ENCODE measurements around the gene EDN2. TPM values are rescaled to one million over a fixed set of nuclear protein-coding genes. Genes with fewer than 3 reads are reported as not detected.

Gene EDN2
- total and polyA plus RNA-seq, 2 of the 8 experiments (the other 6 are each of a cell fraction or from before 2014, with no cell fraction given) = 0.32 to 0.39 TPM

- no peaks in the 10 kb centered on the region for H4K20me1 ChIP-seq (replicated peaks in 1 of 2; ENCODE audit: control insufficient read depth in 1 of 2, insufficient read depth in 2 of 2, low read length in 2 of 2)
- H2BK12ac ChIP-seq (ENCODE audit: low read depth, low read length) = peak overlapping the region; percentile 96
- peak overlapping the region; percentile 96 for H4K91ac ChIP-seq (replicated peaks; ENCODE audit: insufficient read length, low read length)
- no peak overlapping the region for H4K5ac ChIP-seq (ENCODE audit: insufficient read length, low read depth, low read length)
- CTCF ChIA-PET (ENCODE audit: partially characterized antibody) = interaction anchor here (0.9 to 7.5 kb wide), 4 partner anchors 11 to 16 kb away, joined by 3 to 85 read pairs (median 9); partner anchors contain the start of gene EDN2
- no peak overlapping the region for H3K9ac ChIP-seq (replicated peaks in 1 of 4; ENCODE audit: extremely low read depth in 1 of 4, low read depth in 3 of 4, low read length in 3 of 4)
- peaks cover 4% of the 10 kb centered on the region; the same call in 1 of the 2 replicates for H3K23me2 ChIP-seq (ENCODE audit: low read depth, low read length)
- H3K79me2 ChIP-seq (ENCODE audit: control insufficient read depth in 1 of 2, insufficient read depth in 2 of 2, low read length in 2 of 2) = no peaks in the 10 kb centered on the region
- H3K4me1 ChIP-seq (replicated peaks in 1 of 4; ENCODE audit: control insufficient read depth in 3 of 4, insufficient read depth in 4 of 4, low read length in 3 of 4) = peaks cover 0 to 23% (median 17%) of the 10 kb centered on the region in 4 experiments; a peak in 6 of 7 replicates
- no peak overlapping the region for H2BK5ac ChIP-seq (ENCODE audit: low read depth, low read length)
- peak overlapping the region; percentile 44 for H2BK120ac ChIP-seq (replicated peaks; ENCODE audit: low read depth, low read length)
- no peak overlapping the region for H3K4ac ChIP-seq (replicated peaks; ENCODE audit: insufficient read length, low read depth, low read length)
- no peaks in the 10 kb centered on the region for H3K79me1 ChIP-seq (ENCODE audit: low read depth, low read length)
- TF ChIP-seq RNF2 (IDR thresholded peaks at IDR 0.05; ENCODE audit: borderline replicate concordance, low read depth, low read length, missing control alignments, poor library complexity, severe bottlenecking) = no peak
- TF ChIP-seq SIRT6 (IDR thresholded peaks at IDR 0.05; ENCODE audit: low read length) = no peak
- no peak for TF ChIP-seq HDAC6 (IDR thresholded peaks at IDR 0.05; ENCODE audit: low read depth, low read length)
- TF ChIP-seq MAX (IDR thresholded peaks at IDR 0.05) = no peak
- H3K4me2 ChIP-seq (ENCODE audit: insufficient read depth in 1 of 2, low read depth in 2 of 2, low read length in 2 of 2) = no peak overlapping the region
- no peaks in the 10 kb centered on the region for H3K36me3 ChIP-seq (ENCODE audit: control insufficient read depth in 2 of 4, insufficient read depth in 4 of 4, low read length in 3 of 4)
- H3K4me3 ChIP-seq (ENCODE audit: extremely low read depth in 1 of 4, insufficient read depth in 2 of 4, low read depth in 3 of 4, low read length in 4 of 4) = no peak overlapping the region
- H3K14ac ChIP-seq (ENCODE audit: insufficient read length) = no peak overlapping the region
- no peak for FAIRE-seq
- POLR2A ChIA-PET (ENCODE audit: partially characterized antibody) = interaction anchor here (1.0 to 3.5 kb wide), 8 partner anchors 10 to 125 kb away, joined by 3 to 21 read pairs (median 4); partner anchors contain the start of gene EDN2
- DNase-seq (ENCODE audit: low read depth in 1 of 2, low spot score in 2 of 2) = no peak
- no peak overlapping the region for H2BK20ac ChIP-seq (ENCODE audit: low read length)
- 0 out of 2 replicates have a peak overlapping the region, but pooled peaks have one; percentile 2 for H2AK5ac ChIP-seq (ENCODE audit: low read depth, low read length)
- no peak overlapping the region for H3K18ac ChIP-seq (ENCODE audit: extremely low read depth, low read length)
- no peak overlapping the region for H3K56ac ChIP-seq (replicated peaks; ENCODE audit: insufficient read length, low read depth, low read length)
- peak overlapping the region; percentile 88; the same call in 1 of the 2 replicates for H2BK15ac ChIP-seq (ENCODE audit: low read length)
- no peaks in the 10 kb centered on the region for H3K9me3 ChIP-seq (ENCODE audit: insufficient read depth in 2 of 2, low read depth in 1 of 2, low read length in 1 of 2)
- 94% methylated on average over 7 of the region's 7 CpGs; no CpG with 5 or more reads in 1 of the 2 experiments for WGBS, 2 experiments (ENCODE audit: extremely low coverage in 1 of 2, insufficient coverage in 1 of 2, insufficient read length in 1 of 2, insufficient replicate concordance in 2 of 2, low coverage in 1 of 2, low lambda C conversion rate in 2 of 2, missing lambda C conversion rate in 1 of 2)
- H2AFZ ChIP-seq (ENCODE audit: low read length) = no peak overlapping the region
- H3K27ac ChIP-seq (ENCODE audit: low read depth, low read length) = no peak overlapping the region
- no peak overlapping the region for H3K23ac ChIP-seq (ENCODE audit: insufficient read length)
- peak overlapping the region; percentile 99; the same call in 1 of the 2 replicates for H4K8ac ChIP-seq (ENCODE audit: extremely low read depth, insufficient read depth, low read length)
- H3K27me3 ChIP-seq (replicated peaks in 1 of 4; ENCODE audit: control insufficient read depth in 3 of 4, extremely low read depth in 1 of 4, insufficient read depth in 3 of 4, low read length in 3 of 4) = peaks cover 0 to 13% (median 11%) of the 10 kb centered on the region in 4 experiments; a peak in 3 of 7 replicates
These were observed 13.1 kb upstream of the EDN2 start for GRCh38 chr1:41497461-41498030.
